ENCODE data around the gene MAX.

DNA sequence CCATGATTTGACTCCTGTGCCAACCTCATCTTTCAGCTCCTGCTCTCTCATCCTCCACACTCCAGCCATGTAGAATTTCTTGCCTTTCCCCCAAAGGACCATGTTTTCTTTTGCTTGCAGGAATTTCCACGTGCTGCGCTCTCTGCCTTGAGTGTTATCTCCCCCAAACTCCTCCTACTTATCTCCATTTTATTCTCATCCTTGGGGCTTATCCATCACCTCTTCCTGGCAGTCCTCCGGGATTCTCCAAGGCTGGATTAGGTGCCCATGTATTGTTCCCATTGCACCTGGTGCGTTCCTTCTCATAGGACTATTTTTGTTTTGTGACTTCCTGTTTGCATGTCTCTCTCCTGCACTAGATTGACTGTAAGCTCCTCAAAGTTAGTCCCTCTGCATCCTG lies 7.0 kb upstream of the MAX start:
- TF ChIP-seq, protein P1, sequence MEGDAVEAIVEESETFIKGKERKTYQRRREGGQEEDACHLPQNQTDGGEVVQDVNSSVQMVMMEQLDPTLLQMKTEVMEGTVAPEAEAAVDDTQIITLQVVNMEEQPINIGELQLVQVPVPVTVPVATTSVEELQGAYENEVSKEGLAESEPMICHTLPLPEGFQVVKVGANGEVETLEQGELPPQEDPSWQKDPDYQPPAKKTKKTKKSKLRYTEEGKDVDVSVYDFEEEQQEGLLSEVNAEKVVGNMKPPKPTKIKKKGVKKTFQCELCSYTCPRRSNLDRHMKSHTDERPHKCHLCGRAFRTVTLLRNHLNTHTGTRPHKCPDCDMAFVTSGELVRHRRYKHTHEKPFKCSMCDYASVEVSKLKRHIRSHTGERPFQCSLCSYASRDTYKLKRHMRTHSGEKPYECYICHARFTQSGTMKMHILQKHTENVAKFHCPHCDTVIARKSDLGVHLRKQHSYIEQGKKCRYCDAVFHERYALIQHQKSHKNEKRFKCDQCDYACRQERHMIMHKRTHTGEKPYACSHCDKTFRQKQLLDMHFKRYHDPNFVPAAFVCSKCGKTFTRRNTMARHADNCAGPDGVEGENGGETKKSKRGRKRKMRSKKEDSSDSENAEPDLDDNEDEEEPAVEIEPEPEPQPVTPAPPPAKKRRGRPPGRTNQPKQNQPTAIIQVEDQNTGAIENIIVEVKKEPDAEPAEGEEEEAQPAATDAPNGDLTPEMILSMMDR (IDR thresholded peaks at IDR 0.05): no peak
- no peak for TF ChIP-seq POLR2A (IDR thresholded peaks at IDR 0.05)
- no peak for TF ChIP-seq POLR2AphosphoS5 (IDR thresholded peaks at IDR 0.05)

All from stomach (tissue), 4 donors.